GM19467 (cell line): ENCODE measurements around the gene ALDH6A1.
"Not testable (repeated sequence)": the region's sequence is repeated elsewhere in the genome, so short reads cannot be mapped to it uniquely, and the experiment has no call there.

ENCODE experiments used
- ATAC-seq: cut with Tn5 transposase; IDR thresholded peaks from one replicate; pipeline ENCODE4 v1.9.1; 2021; ENCODE audit warnings: mild to moderate bottlenecking, moderate library complexity; ENCODE audit not compliant: unreplicated experiment

ALDH6A1 gene

DNA sequence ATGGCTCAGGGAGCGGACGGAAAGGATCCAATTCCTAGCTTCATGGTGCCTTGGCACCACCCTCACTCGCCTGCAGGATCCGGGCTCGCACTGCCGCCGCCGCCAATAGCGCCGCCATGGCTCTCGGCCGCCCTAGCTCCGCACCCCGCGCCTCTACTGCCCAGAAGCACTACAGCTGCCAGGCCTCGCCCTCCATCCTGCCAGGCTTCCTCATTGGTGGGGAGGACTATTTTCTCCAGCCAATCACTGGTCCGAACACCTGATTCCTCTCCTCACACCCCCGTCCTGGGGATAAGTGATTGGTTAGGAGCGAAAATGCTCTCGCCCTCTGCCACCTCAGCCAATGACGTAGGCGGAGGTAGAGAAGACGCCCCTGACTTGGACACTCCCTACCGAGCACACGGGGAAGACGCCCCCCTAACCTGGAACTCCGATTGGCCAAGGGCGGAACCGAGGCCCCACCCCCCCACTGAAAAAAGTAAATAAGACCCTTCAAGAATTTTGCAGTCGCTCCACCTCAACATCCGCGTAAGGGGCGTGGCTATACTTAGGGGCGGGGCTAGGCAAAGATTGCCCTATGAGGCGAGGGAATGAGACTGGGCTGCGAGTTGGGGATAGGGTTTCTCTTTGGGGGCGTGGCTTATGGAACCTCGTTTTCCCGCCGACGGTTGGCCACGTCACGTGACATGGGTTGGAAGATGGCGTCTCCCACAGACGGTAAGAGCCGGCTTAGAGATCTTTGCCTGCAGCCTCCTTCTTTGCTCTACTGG, at the start of gene ALDH6A1, which contains the start of gene LIN52:
Gene ALDH6A1, minus strand, starts transcription at position 177 of the 770 bp plus-strand sequence. Its CDS starts 59 bp downstream, at position 118.
Gene LIN52, plus strand, starts transcription at position 680 of the 770 bp plus-strand sequence. Its CDS starts 19 bp downstream, at position 699.
- peak; percentile 86 for ATAC-seq

DNA sequence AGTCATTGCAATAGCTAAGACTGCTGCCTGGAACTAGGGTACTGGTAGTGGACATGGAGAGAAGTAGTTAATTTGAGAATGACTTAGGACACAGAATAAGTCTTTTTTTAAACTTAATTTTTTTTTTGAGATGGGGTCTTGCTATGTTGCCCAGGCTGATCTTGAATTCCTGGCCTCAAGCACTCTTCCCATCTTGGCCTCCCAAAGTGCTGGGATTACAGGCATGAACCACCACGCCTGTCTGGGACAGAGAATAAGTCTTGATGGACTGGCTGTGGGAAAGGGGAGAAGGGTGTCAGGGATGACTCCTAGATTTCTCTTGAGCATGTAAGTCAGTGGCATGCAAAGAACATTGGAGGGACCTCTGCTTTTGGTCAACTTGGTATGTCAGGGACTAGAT, 43.4 kb upstream of the ALDH6A1 start:
- no peak for ATAC-seq

DNA sequence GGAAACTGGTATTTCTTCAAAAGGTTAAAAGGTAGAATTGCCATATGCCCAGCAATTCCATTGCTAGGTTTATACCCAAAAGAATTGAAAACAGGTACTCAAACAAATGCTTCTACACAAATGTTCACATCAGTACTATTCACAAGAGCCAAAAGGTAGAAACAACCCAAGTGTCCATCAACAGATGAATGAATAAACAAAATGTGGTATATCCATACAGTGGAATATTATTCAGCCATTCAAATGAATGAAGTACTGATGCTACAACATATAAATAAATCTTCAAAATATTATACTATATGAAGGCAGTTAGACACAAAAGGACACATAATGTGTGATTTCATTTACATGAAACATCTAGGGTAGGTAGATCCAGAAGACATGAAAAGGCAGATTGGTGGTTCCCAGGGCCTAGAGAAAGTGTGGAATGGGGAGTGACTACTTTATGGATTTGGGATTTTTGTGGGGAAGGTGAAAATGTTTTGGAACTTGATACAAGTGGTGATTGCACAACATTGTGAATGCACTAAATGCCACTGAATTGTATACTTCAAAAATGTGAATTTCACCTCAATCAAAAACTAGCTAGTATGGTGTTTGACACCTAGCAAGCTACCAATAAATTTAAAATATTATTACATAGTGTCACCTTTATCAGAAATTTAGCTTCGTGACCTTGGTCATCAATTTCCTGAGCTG, 42.2 kb upstream of the ALDH6A1 start:
- no peak for ATAC-seq

DNA sequence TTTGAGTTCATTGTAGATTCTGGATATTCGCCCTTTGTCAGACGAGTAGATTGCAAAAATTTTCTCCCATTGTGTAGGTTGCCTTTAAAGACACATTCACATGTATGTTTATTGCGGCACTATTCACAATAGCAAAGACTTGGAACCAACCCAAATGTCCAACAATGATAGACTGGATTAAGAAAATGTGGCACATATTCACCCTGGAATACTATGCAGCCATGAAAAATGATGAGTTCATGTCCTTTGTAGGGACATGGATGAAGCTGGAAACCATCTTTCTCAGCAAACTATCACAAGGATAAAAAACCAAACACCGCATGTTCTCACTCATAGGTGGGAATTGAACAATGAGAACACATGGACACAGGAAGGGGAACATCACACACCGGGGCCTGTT, 41.2 kb upstream of the ALDH6A1 start:
- not testable (repeated sequence) for ATAC-seq

DNA sequence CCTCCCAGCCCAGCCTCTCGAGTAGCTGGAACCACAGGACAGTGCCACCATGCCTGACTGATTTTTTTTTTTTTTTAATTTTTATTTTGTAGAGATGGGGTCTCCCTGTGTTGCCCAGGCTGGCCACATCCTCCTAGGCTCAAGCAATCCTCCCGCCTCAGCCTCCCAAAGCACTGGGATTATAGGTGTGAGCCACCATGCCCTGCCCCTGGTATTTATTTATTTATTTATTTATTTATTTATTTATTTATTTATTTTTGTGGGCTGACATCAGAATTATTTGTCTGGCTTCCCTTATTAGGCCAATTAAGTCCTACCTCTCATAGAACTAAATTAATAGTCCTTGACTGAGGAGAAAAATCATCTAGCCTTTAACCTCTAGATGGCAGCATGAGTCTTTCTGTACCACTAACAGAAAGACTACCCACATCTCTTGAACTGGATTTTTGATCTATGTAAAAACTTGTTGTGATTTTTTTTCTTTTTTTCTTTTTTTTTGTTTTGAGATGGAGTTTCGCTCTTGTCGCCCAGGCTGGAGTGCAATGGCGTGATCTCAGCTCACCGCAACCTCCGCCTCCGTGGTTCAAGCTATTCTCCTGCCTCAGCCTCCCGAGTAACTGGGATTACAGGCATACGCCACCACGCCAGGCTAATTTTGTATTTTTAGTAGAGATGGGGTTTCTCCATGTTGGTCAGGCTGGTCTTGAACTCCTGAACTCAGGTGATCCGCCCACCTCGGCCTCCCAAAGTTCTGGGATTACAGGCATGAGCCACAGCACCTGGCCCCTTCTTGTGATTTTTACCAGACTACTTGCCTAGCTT, 27.4 kb upstream of the ALDH6A1 start:
- not testable (repeated sequence) for ATAC-seq

DNA sequence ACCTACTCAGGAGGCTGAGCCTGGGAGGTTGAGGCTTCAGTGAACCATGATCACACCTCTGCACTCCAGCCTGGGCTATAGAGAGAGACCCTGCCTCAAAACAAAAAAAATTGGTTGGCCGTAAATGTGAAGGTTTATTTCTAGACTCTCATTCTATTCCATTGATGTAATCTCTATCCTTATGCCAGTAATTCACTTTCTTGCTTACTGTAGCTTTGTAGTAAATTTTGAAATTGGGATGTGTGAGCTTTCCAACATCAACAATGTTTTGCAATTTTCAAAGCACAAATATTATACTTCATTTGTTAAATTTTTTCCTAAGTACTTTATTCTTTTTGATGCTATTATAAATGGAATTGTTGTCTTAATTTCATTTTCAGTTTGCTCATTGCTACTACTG, 25.1 kb upstream of the ALDH6A1 start:
- no peak for ATAC-seq

DNA sequence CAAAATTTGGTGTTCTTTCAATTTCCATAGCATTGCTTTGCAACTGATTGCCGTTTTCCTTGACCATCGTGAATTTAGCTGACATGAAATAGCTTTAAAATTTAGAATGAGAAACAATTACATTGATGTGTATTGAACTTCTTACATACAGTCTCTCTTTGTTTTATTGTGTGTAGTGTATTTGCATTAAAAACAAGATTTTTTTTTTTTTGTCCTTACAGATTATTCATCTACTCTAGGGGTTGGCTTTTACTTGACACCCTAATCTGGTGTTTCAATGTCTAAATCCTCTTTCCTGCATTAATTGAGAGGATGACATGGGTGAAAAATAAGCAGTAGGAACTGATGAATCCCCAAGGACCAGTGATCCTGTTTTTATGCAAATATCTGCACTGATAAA, 21.1 kb upstream of the ALDH6A1 start:
- no peak for ATAC-seq

DNA sequence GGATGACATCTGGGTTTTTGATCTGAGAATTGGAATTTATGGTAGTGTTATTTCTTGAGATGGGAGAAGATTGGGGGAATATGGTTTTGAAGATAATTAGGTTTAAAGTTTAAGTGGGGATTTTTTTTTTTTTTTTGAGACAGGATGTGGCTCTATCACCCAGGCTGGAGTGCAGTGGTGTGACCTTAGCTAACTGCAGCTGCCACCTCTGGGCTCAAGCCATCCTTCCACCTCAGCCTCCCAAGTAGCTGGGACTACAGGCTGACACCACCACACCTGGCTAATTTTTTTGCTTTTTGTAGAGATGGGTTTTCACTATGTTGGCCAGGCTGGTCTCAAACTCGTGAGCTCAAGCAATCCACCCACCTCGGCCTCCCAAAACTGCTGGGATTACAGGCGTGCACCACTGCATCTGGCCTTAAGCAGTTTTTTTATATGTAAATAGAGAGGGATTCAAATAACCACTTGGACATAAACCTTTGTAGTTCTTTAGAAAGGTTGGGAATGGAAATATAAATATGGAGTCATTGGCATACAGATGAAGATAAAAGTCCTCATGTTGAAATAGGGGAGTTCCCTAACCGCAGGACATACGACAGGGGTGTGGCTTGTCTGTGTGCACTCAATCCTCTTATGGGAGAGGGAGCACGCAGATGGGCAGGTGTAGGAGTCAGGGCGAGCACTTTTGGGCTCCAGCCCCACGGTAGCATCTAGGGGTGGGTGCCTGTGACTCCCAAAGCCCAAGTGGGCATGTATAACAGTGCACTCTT, 5.2 kb upstream of the ALDH6A1 start:
- no peak for ATAC-seq

DNA sequence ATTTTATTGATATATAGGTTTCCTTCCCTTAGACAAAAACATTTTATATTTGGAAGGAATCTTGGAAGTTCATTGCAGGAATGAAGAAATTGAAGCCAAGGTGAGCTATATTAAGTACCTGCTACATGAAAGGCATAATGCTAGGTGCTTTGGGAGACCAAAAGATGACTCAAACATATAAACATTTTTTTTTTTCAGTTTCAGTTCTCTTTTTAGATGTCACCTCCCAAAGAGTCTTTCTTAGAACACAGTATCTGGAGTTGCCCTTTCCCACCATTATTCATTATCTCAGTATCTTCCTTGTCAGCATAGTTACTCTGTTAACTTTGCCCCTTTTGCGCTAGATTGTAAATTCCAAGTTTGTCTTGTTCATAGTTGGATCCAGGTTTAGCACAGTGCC, 1.6 kb upstream of the ALDH6A1 start:
- ATAC-seq: no peak

DNA sequence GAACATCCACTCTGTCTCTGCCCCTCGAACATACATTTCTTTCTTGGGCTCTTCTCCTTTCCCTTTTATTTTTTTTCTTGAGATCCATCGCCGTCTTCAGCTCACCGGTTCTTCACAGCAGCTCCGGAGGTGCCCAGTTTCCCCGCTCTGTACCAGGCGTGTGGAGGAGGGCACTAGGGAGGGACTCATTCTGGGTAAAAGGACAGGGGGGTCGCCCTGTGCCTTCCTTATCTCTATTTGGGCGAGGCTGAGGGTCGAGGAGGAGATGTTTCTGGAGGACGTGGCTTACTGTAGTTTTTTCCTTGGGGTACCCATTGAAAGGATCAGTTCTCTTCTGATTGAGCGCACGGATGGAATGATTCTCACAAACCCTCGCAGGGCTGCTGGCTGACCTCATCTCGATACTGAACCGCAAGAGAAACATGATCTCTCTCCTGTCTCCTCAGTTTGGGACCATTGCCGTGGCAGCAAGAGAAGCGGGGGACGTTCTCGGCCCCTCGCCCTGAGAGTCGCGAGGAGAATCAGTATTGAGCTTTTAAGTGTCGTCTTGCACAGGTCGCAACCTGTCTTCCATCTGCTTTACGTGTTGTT, 889 bp upstream of the ALDH6A1 start:
- ATAC-seq: no peak

DNA sequence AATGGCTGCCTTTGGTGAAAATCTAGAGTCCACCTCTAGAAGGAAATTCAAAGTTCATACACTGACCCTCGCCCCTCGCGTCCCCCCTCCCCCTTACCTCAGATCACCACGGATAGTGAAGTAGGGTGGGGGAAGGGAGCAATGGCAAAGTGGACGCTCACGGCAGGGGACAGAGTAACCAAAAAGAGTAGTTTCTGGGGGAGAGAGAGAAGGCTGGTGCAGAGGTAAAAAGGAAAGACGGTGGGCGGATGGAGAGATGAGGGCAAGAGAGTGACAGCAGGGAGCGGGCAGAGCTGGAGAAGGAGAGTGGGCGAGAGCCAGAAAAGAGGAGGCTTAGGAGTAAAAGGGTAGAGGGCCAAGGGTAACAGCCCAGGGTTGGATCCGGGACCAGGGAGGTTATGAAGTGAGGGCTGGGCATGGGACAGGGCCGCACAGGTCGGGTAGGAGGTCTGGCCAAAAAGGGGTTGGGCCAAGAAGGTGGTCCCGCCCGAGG, 423 bp downstream of the ALDH6A1 start:
- ATAC-seq: no peak

DNA sequence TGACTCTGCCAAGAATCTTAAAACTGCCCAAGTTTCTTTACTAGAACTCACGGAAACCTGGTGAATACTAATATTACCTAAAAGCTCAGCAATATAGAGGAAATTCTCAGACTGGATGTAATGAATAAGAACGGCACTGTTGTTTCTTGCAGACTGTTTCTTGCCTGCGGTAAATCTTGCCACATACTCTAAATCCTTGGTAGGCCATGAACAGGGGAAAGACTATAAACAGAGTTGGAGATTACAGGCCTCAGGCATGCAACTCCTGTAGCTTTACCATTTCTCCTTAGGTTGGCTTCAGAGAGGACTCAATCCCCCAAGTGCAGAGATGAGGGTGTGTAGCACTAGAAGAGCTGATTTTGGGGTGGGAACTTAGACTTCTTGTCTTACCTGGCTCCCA, 1.1 kb downstream of the ALDH6A1 start:
- no peak for ATAC-seq

DNA sequence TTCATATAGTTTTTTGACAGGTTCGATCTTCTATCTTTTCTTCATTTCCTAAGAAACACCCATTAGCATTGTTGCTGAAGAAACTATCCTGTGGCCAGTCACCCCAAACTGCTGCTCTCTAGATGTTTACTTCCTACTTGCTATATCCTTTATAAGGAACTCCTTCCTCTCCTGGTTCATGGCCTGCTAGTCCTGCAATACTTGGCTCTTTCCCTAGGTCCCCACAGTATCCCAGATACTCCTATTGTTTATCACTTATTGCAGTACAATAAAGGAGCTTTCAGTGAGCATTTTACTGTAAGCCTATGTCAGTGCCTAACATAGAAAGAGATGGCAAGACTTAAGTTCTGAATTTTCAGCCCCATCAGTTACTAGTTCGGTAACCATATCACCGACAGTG, 2.8 kb downstream of the ALDH6A1 start:
- ATAC-seq: no peak

DNA sequence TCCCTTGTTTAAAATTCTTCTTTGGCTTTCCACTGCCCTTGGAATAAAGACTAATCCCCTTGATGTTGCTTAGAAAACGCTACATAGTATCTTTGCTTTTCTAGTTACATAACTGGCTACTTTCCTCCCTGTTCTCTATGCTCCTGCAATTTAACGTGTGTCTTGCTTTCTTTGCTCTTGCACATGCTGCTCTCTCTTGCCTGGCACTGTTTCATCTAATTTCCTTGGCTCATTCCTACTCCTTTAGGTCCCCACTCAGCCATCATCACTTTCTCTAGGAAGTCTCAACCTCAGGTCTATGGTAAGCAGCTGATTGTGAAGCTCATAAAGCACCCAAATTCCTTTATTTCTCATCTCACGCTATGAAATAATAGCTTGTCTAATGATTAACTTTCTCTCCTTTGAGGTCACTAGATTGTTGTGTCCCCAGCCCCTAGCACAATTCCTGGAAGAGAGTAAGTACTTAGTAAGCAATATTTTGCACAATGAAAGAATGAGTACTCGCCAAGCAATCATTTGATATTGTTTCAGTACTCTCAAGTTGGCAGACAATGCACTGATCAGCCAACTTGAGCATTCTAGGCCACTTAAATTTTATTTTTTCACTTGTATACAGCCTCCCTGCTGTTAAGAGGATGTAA, 3.3 kb downstream of the ALDH6A1 start:
- ATAC-seq: no peak

DNA sequence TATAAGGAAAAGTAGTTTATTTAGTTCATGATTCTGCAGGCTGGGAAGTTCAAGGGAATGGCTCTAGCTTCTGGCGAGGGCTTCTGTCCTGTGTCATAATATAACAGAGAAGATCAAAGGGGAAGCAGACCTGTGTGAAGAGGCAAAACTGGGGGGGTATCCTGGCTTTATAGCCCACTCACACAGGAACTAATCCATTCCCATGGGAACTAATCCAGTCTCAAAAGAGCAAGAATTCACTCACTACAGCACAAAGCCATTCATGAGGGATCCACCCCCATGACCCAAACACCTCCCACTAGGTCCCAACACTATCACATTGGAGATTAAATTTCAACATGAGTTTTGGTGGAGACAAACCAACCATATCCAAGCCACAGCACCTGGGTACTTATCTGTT, 6.9 kb downstream of the ALDH6A1 start:
- ATAC-seq: no peak

DNA sequence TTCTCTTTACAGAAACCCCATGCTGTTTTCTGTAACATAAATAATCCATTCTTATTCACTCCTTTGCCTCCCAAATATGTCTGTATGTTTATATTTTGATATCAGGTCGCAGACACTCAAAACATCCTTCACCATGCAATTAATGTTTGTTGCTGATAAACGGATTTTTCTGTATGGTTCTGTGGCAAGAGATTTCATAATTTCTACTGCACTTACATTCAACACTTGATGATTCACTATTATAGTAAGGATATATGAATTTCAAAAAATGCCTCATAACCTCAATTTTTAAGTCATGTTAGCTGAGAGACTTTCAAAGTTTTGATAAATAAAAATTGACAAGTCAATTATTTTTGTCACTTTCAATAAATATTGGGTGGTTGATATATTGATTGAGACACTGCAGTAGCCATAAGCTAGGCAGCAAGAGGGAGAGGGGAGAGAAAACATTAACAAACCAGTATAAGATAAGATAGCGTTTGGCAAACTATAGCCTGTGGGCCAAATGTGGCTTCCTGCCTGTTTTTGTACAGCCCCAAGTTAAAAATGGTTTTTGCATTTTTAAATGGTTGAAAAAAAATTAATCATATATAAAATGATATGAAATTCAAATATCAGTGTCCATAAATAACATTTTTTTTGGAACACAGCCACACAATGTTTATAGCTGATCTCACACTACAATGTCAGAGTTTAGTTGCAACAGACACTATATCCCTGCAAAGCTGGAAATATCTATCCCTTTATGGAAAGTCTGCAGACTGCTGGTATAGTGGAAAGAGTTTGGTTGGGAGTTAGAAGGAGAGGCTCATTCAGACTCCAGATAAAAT, 18.3 kb downstream of the ALDH6A1 start:
- no peak for ATAC-seq

DNA sequence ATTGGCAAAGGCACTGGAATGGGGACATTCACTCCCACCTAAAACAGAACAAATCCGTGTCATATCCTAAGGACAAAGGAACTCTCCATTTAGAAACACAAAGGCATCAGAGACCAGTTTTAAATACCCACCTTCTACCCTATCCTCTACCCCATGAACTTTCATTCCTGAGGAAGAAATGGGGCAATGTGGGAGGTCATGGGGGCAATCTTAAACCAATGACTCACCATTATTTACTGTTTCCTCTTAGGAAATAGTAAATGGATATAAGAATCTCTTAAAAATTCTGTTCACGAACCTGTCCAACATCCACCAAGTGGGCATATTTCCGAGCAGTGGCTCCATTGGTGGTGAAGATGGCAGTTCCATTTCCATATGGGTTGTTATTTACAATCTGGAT, 19.4 kb downstream of the ALDH6A1 start:
- ATAC-seq: no peak

DNA sequence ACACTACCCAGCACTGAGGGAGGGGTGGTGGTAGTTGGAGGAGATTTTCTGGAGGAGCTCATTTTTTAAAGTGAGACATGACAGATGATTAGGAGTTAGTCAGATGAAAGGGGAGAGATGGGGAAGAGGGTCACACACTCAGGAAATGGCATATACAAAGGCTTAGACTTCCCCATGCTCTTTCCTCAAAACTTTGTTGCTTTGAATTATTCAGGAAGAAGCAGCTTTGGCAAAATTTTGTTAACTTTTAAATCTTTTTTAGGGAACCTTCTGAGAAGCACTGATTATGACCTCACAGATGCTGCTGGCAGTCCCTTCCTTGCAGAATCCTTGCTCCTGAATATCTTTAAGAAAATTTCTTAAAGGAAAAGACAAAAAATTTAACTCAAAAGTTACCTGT, 19.8 kb downstream of the ALDH6A1 start:
- ATAC-seq: no peak

DNA sequence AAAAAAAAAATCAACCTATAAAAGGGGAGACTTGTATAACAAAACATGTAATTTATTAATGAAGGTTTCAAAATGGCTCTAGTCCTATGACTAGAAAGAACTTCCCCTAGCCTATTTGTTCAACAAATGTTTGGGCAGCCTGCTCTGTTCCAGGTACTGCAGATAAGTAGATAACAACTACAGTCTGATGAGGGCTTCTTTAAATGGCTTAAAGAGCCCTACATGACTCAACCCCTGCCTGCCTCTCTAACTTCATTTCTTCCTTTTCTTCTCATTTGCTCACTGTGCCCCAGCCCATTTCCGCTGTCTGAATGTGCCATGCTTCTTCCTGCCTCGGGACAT, 21.5 kb downstream of the ALDH6A1 start:
- ATAC-seq: no peak
